Germinal center (tissue), 1 donor: Measurements from ENCODE around the gene TTC9B.

ENCODE experiments used
- DNase-seq: peaks from one replicate; pipeline ENCODE4 v3.0.0; 2012; ENCODE audit warnings: mixed read lengths, low spot score

TTC9B gene

DNA sequence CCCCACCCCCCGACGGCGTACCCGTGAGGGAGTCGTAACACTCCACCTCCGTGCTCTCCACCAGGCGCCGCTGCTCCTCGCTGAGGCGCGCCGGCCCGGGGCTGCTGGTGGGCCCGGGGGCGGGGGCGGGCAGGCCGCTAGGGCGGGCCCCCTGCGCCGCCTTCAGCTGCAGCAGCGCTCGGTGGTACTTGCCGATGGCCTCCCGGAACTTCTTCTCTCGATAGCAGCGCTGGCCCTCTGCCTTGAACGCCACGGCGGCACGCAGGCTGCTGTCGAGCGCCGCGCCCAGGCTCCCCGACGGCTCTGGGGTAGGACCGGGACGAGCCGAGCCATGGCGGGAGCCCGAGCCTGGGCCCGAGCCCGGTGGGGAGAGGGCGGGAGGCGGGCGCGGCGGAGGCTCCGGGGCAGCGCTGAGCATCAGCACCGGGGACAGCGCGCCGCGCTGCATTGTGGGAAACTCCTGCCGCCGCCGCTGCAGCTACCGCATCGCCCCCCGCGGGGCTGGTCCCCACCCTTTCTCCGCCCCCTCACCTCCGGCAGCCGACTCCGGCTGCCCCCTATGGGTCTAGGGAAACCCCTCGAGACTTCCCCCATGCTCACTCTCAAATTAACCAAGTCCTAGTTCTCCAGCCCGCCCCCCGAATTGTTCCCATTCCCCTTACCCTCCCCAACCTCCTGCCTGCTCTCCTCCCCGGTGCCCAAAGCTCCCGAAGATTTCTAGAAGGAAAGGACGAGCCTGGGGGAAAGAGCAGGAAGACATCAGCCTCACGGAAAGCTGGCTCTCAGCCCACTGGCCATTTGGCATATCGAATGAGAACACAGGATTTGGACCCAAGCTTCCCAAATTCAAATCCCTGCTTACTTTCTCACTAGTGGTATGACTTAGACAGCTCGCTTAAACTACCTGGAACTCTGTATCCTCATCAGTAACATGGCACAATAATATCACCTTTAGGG, at the start of gene TTC9B:
Gene TTC9B, minus strand, starts transcription at position 451 of the 957 bp plus-strand sequence. Its CDS starts 3 bp downstream, at position 448.
- peak; percentile 64 for DNase-seq

DNA sequence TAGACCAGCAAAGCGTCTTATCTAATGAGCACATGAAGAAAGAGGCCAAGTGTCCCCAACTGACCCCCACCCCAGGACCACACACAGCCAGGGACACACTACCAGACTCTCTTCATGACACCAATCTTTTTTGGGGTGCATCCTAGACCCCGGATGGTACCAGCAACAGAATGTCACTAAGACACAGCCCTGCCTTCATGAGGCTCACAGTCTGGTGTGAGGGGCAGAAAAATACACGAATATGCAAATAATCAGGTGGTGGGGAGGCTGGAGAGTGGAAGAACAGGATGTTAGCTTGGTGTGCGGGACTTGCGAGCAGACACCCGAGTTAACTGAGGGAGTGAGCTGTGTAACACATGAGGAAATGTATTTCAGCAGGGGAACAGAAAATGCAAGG, 49.4 kb upstream of the TTC9B start:
- no peak for DNase-seq

DNA sequence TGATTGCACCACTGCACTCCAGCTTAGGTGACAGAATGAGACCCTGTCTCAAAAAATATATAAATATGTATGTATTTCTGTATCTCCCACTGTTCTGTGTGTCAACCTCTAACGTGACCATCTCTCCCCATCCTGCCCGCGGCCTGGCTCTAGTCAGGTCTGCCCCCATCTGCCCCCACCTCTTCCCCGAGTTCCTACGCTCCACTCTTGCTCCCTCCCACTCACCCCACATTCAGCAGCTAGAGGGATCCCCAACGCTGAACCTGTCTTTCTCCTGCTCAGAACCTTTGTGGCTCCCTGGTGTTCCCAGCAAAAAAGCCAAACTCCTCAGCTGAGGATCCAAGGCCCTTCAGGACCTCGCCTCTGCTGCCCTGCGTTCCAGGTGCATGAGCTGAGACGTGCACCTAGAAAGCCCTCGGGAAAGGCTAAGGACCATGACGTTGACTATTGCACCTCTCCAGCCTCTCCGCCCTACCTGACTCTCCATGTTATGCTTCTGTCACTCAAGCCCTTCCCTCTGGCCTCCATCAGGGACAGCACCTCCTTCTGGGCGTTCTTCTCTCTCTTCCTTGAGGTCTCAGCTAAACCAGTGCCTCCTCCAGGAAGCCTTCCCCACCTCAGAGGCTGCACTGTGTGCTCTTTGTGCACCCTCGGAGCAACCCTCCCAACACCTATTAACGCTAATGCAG, 48.9 kb upstream of the TTC9B start:
- DNase-seq, result no peak

DNA sequence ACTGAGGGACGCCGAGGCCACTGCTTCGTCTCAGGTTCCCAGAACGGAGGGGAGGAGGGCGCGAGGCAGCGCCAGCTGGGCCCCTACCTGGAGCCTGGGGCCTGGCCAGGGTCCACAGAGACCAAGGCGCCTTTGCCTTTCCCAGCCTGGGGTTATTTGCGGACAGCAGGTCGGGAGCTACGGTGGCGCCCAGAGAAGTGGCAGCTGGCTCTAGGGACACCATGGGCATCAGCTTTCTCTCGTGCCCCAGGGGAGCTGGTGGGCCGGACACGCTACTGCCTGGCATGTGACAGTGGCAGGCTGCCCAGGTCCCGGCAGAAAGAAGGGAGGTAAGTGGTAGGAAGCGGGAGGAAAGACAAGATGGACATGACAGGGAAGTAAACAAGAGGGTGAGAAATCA, 47.9 kb upstream of the TTC9B start:
- DNase-seq, result no peak

DNA sequence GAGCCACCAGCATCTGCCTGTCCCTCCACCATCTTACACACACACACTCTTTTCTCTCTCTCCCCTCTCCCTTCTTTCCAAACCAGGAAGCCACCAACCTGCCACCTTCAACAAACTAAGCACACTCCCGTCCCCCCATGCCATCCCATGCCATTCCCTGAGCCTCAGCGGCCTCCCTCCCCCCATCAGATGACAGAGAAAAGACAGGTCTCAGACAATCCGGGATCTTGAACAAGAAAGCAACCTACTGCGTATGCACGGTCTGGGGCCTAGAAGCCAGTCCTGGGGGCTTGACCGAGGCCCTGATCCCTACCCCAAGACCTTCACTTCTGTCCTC, 47.5 kb upstream of the TTC9B start:
- no peak for DNase-seq

DNA sequence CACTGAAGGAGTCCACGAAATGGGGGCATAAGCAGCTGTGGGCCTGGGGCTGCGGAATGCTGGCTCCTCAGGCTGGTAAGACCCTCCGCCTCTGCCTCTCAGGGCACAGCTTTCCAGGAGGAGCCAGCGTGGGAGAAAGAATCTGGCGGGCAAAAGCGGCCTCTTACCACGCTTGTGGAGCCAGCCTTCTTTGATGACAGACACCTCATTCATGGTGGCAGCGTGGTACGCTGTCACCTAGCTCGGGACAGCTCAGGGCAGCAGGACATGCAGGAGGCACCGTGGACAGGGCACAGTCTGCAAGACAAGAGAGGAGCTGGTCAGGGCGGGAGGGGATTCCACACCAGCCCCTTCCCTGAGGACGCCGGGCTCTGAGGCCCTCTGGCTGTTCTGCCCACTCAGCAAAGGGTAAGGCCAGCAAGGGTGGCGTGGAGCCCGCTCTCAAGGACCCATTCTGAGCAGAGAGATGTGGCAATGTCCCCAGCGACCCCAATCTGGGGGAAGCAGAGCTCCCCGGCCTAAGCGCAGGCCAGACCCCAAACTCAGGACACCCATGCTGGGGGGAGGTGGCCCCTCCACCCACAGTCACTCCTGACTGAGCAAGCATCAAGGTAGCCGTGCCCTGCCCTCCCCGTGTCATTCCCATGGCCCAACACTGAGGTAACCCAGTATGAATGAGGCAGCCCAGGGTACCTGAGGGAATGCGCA, 47.0 kb upstream of the TTC9B start:
- no peak for DNase-seq

DNA sequence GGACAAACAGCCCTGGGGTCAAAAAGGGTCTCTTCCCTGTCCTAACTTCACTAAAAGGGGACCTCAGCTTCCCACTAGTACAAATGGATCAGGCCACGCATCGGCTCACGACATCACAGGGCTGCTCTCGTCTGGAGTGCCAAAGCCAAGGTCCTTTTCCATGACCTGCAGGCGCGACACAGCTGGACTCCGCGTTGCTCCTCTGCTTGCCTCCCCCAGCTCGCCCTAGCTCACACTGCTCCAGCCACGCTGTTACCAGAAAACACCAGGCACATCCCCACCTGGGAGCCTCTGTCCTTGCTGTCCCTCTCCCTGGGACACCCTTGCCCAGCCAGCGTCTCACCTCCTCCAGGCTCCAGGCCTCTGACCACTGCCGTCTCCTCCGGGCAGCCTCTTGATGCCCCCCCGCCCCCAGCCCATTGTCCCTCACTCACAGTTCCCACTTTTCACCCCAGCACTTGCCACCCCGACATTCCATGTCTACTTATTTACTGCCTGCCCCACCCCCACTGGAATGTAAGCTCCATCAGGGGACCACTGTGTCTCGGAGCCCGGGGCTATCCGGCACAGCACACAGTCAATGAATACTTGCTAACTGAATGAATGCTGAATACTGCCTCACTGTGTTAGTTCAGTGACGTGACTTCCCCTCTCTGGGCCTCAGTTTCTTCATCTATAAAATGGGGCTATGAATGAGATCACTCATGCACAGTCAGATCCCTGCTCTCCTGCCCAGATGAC, 46.3 kb upstream of the TTC9B start:
- DNase-seq, result no peak

DNA sequence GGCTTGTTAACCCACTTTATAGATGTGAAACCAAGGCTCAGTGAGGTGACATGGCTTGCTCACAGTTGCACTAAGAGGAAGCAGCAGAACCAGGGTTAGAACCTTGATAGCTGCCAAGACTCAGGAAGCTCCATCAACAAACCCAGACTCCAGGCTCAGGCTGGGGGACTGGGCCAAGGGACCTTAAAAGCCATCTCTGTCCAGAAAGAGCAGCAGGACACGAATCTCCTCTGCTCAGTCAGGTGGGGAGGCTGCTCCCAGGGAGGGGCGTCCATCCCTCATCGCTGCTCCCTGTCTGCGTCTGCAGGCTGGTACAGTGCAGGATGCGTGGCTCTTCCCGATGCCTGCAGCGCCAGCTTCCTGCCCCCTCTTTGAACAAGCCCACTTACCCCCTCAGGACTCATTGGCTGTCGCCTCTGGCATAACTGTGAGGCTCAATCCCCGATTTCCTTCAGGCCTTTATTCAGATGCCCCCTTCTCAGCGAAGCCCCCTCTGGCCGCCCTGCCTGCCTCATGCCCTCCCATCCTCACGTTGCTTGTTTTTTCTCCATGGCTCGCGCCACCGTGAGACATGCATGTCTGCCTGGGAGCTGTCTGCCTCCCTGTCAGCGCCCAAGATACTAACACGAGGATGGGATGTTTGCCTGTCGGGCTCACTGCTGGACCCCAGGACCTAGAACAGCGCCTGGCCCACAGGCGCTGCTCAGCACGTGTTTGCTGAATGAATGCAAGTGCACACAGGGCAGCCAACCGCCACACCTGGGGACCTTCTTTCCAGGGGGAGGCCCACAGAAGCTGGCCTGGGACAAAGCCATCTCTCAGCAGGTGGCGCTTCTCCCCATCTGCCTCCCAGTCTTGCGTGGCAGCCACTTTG, 45.5 kb upstream of the TTC9B start:
- DNase-seq, result no peak

DNA sequence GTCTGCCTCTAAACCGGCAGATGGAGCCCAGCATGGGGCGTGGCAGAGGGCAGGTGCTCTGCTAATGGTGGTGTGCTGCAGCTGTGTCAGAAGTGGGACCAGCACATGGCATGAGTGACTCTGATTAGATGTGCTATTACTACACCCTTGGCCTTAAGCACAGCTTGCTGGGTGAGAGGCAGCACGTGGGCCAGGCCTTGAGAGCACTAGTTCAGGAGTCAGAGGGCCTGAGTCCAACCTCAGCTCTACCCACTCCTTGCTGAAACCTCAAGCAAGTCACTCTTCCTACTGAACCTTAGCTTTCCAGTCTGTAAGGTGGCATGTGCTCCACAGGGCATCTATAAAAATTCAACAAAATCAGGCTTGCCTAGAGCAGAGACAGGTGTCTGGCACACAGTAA, 44.2 kb upstream of the TTC9B start:
- DNase-seq, result no peak

DNA sequence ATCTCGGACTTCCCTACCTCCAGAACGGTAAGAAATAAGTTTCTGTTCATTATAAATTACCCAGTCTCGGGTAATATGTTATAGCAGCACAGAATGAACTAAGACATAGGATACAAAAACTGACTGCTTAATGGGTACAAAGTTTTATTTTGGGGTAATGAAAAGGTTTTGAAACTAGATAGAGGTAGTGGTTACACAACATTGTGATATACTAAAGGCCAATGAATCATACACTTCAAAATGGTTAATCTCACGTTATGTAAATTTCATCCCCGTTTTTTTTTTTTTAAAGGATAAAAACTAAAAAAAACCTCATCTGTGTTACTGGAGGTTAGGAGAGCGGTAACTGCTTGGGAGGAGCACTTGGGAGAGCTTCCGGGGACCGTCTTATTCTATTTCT, 43.4 kb upstream of the TTC9B start:
- no peak for DNase-seq

DNA sequence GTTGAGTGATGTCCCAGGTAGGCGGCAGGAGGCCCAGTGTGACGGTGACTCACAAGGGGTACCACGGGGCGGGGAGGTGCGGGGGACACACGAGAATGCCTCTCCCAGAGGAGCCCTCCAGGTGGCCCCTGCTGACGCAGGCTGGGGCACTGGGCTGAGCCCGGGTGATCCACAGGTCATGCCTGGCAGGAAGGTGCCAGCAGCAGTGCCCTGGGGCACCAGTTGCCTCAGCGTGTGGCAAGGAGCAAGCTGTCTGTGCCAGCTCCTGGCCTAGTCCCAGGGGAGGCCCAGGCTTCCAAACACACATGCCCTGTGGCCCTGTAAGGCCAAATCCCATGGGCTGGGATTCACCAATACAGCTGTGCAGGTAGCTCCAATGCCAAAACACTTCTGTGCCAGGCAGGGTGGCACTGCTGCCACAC, 38.9 kb upstream of the TTC9B start:
- DNase-seq, result peak; percentile 33

DNA sequence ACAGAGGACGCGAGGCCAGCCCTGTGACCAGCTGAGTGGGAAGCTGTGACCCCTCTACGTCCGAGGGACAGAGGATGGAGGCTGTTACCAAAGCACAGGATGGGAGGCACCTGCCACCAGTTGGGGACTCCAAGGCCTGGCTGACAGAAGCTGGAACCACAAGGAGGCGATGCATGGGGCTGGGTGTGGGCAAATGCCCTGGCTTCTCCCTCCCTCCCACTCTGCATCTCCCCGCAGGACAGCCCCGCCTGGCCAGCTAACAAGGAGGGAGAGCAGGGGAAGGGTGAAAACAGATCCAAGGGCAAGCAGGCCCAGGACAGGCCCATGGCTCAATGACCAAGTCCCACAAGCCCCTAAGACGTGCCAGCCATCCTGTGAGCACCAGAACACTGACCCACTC, 38.3 kb upstream of the TTC9B start:
- no peak for DNase-seq

DNA sequence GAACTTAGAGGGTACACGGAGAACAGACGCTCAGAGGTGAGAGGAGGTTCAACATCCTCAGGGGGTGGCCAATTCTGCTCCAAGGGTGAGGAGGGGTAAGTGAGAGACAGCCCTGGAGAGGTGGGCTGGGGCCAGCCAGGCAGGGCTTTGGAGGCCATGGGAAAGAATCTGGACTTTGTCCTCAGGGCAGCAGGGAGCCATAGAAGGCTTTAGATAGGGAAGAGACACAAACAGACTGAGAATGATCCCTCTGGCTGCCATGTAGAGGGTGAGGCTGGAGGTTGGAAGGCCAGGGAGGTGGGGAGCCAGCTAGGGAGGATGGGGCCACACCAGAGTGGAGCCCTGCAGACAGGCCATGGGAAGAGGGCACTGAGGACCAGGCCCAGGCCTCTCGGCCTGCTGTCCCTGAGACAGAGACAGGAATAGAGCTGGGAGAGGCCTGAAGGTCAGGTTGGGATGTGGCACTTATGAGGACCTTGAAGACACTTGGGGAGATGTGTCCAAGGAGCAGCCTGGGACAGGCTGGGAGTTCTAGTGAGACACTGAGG, 37.5 kb upstream of the TTC9B start:
- no peak for DNase-seq

DNA sequence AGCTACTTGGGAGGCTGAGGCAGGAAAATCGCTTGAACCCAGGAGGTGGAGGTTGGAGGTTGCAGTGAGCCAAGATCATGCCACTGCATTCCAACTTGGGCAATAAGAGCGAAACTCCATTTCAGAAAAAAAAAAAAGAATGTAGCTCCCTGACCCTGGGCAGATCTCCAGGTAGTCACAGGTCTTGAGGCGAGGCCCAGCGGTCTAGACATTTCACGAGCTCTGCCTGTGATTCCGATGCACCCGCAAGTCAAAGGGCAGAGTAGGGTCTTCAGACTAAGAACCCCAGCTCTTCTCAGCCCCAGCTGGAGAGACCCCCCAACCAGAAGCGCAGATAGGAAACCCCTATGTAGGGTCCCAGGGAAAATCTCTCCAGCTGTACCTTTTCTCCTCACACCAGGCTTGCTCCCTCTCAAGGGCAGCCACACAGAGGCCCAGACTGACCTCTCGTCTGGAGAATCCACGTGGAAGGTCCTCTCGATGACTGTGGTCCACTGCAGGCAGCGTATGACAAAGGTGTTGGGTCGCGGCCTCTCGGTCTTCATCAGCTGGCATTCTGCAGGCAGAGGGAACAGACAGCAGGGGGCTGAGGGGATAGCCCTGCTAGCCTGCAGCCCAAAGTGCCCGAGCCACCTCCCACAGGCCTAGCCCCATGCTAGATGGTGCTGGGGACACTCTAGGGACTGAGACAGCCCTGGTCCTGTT, 36.7 kb upstream of the TTC9B start:
- DNase-seq, result no peak

DNA sequence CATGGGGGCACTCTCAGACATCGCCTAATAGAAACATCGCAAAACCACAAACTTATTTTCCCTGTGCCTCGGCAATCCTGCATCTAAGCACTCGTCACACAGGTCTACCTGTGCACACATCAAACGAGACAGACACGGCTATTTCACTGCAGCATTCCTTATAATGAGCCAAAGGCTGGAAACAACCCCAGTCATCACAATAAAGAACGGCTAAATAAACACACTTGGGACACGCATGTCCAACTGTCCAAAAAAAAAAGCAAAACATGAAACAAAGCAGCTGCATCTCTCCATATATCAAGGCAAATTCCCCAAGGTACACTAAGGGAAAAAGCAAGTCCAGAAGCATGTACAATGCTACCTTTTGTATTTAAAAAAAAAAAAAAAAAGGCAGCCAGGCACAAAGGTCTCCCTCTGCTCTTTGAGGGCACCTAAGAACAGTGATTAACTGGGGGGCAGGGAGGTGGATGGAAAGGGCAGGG, 35.5 kb upstream of the TTC9B start:
- no peak for DNase-seq

DNA sequence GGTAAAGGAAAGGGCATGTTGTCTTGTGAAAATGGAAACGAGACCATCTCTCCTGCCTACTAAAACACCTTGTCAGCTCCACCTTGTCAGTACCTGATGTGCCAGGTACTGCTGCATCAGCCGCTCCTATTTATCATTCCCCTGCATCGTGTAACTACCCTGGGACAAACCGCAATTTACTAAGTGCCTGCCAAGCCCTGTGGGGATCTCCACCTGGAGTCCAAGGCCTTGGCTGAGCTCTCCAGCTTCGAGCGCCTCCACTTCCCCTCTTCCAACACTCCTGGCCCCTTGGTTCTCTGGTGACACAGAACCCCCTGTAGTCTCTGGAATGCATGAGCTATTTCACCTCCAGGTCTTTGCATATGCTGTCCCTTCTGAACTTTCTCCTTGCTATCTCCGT, 34.2 kb upstream of the TTC9B start:
- no peak for DNase-seq

DNA sequence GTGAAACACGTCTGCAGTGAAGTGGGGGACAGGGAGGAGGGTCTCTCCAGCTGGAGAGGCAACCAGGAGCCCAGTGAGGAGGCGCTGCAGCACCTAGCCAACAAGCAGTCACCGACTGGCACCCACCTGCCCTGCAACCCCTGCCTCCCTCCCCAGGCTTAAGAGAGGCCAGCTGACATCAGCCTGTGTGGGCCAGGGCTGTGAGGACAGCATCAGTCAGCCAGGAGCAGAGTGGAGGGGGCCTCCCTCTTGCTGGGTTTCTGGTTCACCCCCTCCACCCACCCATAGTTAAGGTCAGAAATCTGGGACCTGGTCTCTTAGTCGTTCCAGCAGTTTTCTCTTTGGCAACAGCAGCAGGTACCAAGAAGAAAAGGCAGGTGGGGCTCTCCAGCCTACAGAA, 33.8 kb upstream of the TTC9B start:
- no peak for DNase-seq

DNA sequence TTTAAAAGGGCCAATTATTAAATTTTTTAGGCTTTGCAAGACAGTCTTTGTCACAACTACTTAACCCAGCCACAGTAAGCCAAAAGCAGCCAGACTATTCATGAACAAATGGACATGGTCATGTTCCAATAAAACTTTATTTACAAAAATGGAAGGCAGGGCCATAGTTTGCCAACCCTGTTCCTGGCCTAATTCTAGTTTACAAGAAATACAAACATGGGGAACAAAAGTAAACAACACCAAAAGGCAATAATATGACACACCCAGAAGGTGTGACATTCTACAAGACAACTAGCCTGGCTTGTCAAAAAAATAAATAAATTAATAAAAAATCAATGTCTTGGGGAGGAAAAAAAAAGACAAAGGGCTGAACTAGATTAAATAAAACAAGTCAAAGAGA, 33.1 kb upstream of the TTC9B start:
- DNase-seq, result no peak

DNA sequence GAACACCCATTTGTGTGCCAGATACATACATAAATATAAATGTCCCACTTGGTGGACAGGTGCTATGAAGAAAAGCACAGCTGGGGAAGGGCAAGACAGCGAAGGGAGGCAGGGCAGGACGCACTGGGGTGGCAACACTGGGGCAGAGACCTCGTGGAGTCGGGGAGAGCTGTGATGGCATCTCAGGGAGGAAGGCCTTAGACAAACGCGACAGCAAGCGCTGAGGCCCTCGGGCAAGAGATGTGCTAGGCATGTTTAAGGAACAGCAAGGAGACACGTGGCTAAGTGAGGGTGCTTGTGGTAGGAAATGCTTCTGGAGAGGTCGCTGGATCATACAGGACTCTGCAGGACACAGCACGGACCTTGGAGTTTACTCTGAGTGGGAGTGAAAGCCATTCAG, 31.6 kb upstream of the TTC9B start:
- DNase-seq, result no peak

DNA sequence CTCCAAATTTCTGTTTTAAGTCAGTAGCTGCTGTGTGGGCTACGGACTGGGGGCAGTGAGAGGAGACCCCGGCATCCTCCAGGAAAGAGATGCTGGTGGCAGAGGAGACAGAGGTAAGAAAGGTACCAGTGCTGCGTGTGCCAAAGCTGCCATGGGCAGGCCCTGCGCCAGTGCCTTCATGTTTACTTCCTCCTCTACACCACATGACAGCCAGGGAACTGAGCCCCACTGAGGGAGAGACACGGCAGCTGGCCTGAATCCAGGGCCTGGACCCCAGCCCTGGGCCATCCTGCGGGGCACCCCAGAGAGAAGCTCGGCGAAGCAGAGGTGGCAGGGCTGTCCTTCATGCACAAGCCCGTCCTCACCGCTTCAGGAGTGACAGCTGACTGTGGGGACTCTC, 31.0 kb upstream of the TTC9B start:
- no peak for DNase-seq
